GM12878 (cell line): Measurements from ENCODE around the gene GNG12. TPM values are rescaled to one million over a fixed set of nuclear protein-coding genes. Genes with fewer than 3 reads are reported as not detected.

ENCODE experiments used
- ASH2L ChIP-seq: fragments of 300-600, 200-600 bp; sonication (generic); IDR thresholded peaks from 2 replicates; pipeline ENCODE4 v1.6.1; 2017; ENCODE audit warnings: low read depth, mild to moderate bottlenecking, borderline replicate concordance
- CBX3 ChIP-seq: fragments of 200-600 bp; sonication (generic); IDR thresholded peaks from 2 replicates; pipeline ENCODE4 v1.6.1; 2016; ENCODE audit warnings: low read depth, borderline replicate concordance
- CBX5 ChIP-seq: sonication (generic); IDR thresholded peaks from 2 replicates; pipeline ENCODE4 v1.6.1; 2016; ENCODE audit warnings: low read depth, moderate library complexity, mild to moderate bottlenecking, inconsistent platforms
- CHD2 ChIP-seq: IDR thresholded peaks from 2 replicates; pipeline ENCODE4 v1.6.1; 2011; ENCODE audit warnings: low read depth, low read length, improper control_type of control experiment, borderline replicate concordance
- CREM ChIP-seq: IDR thresholded peaks from 2 replicates; pipeline ENCODE4 v1.6.1; 2014; ENCODE audit warnings: antibody characterized with exemption, low read depth
- IKZF1 ChIP-seq: fragments of 450-650 bp; conservative IDR thresholded peaks from 2 replicates; pipeline ENCODE4 v1.6.1; 2017; ENCODE audit warnings: antibody characterized with exemption, mild to moderate bottlenecking
- NFYB ChIP-seq: IDR thresholded peaks from 2 replicates; pipeline ENCODE4 v1.6.1; 2011; ENCODE audit warnings: low read depth, mild to moderate bottlenecking, low read length, improper control_type of control experiment, moderate library complexity; ENCODE audit not compliant: insufficient read depth
- NR2F1 ChIP-seq: fragments of 450-650 bp; conservative IDR thresholded peaks from 2 replicates; pipeline ENCODE4 v1.6.1; 2017; ENCODE audit warnings: mild to moderate bottlenecking
- PAX5 ChIP-seq: IDR thresholded peaks from 2 replicates; pipeline ENCODE4 v1.6.1; 2011; ENCODE audit warnings: low read depth, low read length, borderline replicate concordance
- PML ChIP-seq: IDR thresholded peaks from 2 replicates; pipeline ENCODE4 v1.6.1; 2012; ENCODE audit warnings: low read length, inconsistent platforms
- POLR2A ChIP-seq: IDR thresholded peaks from 2 replicates; pipeline ENCODE4 v1.6.1; 2011; ENCODE audit warnings: low read depth, mild to moderate bottlenecking, low read length
- RAD21 ChIP-seq: IDR thresholded peaks from 2 replicates; pipeline ENCODE4 v1.6.1; 2011; ENCODE audit warnings: mild to moderate bottlenecking, low read depth, low read length, moderate library complexity; ENCODE audit not compliant: insufficient read depth
- RUNX3 ChIP-seq: IDR thresholded peaks from 2 replicates; pipeline ENCODE4 v1.6.1; 2012; ENCODE audit warnings: low read length, inconsistent platforms
- SMARCA5 ChIP-seq: fragments of 450-650 bp; IDR thresholded peaks from 2 replicates; pipeline ENCODE4 v1.6.1; 2017; ENCODE audit warnings: mild to moderate bottlenecking
- SPI1 ChIP-seq: IDR thresholded peaks from 2 replicates; pipeline ENCODE4 v1.6.1; 2011; ENCODE audit warnings: low read depth, mild to moderate bottlenecking, low read length, moderate library complexity, borderline replicate concordance; ENCODE audit not compliant: insufficient read depth
- SREBF1 ChIP-seq: IDR thresholded peaks from 2 replicates; pipeline ENCODE4 v1.6.1; 2012; ENCODE audit warnings: mild to moderate bottlenecking, low read length
- SREBF2 ChIP-seq: IDR thresholded peaks from 2 replicates; pipeline ENCODE4 v1.6.1; 2012; ENCODE audit warnings: mild to moderate bottlenecking, low read length
- ZSCAN29 ChIP-seq: fragments of 450-650 bp; IDR thresholded peaks from 2 replicates; pipeline ENCODE4 v1.6.1; 2017; ENCODE audit warnings: mild to moderate bottlenecking, moderate library complexity
- polyA plus RNA-seq, 11 experiments: library from polyadenylated mRNA; depleted of rRNA in 4 of 11; unstranded in 6 of 11; stranded (reverse) in 5 of 11; fragments of >200 nt; fragmentation: Nextera tagmentation in 4 of 11; fragmentation: Illumina TruSeq in 1 of 11; extraction: Ambion mirVana in 4 of 11; extraction: Trizol in 1 of 11; gene quantifications; 1 replicate in 1 of 11; 2 replicates in 10 of 11; pipeline versions ENCODE4 v1.2.1 to v1.2.3, GENCODE V29; 2011 to 2016; ENCODE audit warnings: inconsistent platforms in 2 of 11, missing spikeins in 2 of 11, low read depth in 1 of 11
- total RNA-seq, 4 experiments: library from RNA; depleted of rRNA in 3 of 4; stranded (reverse); fragments of >200 nt in 3 of 4; fragmentation: Illumina TruSeq in 1 of 4; extraction: Trizol in 1 of 4; gene quantifications; 2 replicates each; pipeline versions ENCODE4 v1.2.1 to v1.2.3, GENCODE V29; 2013 to 2021
- TF ChIP-seq, protein P1 (sequence below): fragments of 450-650 bp; IDR thresholded peaks from 2 replicates; pipeline ENCODE4 v1.6.1; 2017; ENCODE audit warnings: mild to moderate bottlenecking, moderate library complexity
- TF ChIP-seq, protein P2 (sequence below): IDR thresholded peaks from 2 replicates; pipeline ENCODE4 v1.6.1; 2012; ENCODE audit warnings: low read length, inconsistent platforms
- TF ChIP-seq, protein P3 (sequence below): fragments of 150-350 bp; IDR thresholded peaks from 2 replicates; pipeline ENCODE4 v1.6.1; 2016; ENCODE audit warnings: low read depth, low read length
- TF ChIP-seq, protein P4 (sequence below): fragments of 450-650 bp; IDR thresholded peaks from 2 replicates; pipeline ENCODE4 v1.6.1; 2016; ENCODE audit warnings: mild to moderate bottlenecking

GNG12 gene
- total and polyA plus RNA-seq, 10 of the 15 experiments (the other 5 are each of a cell fraction or from before 2014, with no cell fraction given): 0.22 to 32.8 (median 0.35) TPM

DNA sequence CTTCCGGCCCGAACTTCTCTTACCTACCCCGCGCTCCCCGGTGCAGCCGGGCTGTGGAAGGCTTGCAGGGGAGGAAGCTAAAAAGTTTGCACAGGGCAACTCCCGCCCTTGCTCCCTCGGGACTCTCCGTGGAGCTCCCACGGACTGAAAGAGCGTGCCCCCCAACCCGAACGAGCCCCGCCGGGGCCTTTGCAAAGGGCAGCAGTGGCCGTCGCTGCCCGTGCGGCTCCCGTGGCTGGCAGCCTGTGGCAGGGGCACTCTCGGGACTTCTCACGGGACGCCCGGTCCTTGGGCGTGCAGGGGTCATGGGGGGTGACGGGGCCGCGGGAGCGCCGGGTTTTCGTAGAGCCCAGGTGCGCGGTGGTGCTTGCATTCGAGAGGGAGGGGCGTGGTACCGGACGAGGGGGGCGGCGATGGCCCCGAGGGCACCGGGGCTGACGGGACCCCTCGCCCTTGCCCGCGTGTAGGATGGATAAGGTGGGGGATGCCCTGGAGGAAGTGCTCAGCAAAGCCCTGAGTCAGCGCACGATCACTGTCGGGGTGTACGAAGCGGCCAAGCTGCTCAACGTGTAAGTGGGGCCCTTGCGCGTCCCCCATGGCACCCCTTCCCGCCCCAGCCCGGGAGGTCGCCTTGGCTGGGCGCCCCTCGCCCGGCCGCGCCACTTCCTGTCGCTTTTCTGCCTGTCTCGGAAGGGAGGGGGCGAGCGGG is 147.6 kb downstream of the GNG12 start (continued):
- TF ChIP-seq RAD21 (no peak), SREBF1 (no peak), ASH2L (no peak), ZSCAN29 (0 out of 2 replicates have a peak, but pooled peaks have one; percentile 25), NR2F1 (peak; percentile 71), NFYB (no peak), CBX5 (no peak), CREM (no peak; the same call in 1 of the 2 replicates), PAX5 (0 out of 2 replicates have a peak, but pooled peaks have one; percentile 16), POLR2A (0 out of 2 replicates have a peak, but pooled peaks have one; percentile 32), SPI1 (peak; percentile 38; the same call in 1 of the 2 replicates), CHD2 (0 out of 2 replicates have a peak, but pooled peaks have one; percentile 24), CBX3 (no peak), SMARCA5 (no peak), PML (no peak), RUNX3 (no peak), SREBF2 (no peak), IKZF1 (peak; percentile 6; the same call in 1 of the 2 replicates)
- TF ChIP-seq, protein P1, sequence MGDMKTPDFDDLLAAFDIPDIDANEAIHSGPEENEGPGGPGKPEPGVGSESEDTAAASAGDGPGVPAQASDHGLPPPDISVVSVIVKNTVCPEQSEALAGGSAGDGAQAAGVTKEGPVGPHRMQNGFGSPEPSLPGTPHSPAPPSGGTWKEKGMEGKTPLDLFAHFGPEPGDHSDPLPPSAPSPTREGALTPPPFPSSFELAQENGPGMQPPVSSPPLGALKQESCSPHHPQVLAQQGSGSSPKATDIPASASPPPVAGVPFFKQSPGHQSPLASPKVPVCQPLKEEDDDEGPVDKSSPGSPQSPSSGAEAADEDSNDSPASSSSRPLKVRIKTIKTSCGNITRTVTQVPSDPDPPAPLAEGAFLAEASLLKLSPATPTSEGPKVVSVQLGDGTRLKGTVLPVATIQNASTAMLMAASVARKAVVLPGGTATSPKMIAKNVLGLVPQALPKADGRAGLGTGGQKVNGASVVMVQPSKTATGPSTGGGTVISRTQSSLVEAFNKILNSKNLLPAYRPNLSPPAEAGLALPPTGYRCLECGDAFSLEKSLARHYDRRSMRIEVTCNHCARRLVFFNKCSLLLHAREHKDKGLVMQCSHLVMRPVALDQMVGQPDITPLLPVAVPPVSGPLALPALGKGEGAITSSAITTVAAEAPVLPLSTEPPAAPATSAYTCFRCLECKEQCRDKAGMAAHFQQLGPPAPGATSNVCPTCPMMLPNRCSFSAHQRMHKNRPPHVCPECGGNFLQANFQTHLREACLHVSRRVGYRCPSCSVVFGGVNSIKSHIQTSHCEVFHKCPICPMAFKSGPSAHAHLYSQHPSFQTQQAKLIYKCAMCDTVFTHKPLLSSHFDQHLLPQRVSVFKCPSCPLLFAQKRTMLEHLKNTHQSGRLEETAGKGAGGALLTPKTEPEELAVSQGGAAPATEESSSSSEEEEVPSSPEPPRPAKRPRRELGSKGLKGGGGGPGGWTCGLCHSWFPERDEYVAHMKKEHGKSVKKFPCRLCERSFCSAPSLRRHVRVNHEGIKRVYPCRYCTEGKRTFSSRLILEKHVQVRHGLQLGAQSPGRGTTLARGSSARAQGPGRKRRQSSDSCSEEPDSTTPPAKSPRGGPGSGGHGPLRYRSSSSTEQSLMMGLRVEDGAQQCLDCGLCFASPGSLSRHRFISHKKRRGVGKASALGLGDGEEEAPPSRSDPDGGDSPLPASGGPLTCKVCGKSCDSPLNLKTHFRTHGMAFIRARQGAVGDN: no peak
- TF ChIP-seq, protein P2, sequence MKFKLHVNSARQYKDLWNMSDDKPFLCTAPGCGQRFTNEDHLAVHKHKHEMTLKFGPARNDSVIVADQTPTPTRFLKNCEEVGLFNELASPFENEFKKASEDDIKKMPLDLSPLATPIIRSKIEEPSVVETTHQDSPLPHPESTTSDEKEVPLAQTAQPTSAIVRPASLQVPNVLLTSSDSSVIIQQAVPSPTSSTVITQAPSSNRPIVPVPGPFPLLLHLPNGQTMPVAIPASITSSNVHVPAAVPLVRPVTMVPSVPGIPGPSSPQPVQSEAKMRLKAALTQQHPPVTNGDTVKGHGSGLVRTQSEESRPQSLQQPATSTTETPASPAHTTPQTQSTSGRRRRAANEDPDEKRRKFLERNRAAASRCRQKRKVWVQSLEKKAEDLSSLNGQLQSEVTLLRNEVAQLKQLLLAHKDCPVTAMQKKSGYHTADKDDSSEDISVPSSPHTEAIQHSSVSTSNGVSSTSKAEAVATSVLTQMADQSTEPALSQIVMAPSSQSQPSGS: no peak
- TF ChIP-seq, protein P3, sequence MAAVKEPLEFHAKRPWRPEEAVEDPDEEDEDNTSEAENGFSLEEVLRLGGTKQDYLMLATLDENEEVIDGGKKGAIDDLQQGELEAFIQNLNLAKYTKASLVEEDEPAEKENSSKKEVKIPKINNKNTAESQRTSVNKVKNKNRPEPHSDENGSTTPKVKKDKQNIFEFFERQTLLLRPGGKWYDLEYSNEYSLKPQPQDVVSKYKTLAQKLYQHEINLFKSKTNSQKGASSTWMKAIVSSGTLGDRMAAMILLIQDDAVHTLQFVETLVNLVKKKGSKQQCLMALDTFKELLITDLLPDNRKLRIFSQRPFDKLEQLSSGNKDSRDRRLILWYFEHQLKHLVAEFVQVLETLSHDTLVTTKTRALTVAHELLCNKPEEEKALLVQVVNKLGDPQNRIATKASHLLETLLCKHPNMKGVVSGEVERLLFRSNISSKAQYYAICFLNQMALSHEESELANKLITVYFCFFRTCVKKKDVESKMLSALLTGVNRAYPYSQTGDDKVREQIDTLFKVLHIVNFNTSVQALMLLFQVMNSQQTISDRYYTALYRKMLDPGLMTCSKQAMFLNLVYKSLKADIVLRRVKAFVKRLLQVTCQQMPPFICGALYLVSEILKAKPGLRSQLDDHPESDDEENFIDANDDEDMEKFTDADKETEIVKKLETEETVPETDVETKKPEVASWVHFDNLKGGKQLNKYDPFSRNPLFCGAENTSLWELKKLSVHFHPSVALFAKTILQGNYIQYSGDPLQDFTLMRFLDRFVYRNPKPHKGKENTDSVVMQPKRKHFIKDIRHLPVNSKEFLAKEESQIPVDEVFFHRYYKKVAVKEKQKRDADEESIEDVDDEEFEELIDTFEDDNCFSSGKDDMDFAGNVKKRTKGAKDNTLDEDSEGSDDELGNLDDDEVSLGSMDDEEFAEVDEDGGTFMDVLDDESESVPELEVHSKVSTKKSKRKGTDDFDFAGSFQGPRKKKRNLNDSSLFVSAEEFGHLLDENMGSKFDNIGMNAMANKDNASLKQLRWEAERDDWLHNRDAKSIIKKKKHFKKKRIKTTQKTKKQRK: no peak
- TF ChIP-seq, protein P4, sequence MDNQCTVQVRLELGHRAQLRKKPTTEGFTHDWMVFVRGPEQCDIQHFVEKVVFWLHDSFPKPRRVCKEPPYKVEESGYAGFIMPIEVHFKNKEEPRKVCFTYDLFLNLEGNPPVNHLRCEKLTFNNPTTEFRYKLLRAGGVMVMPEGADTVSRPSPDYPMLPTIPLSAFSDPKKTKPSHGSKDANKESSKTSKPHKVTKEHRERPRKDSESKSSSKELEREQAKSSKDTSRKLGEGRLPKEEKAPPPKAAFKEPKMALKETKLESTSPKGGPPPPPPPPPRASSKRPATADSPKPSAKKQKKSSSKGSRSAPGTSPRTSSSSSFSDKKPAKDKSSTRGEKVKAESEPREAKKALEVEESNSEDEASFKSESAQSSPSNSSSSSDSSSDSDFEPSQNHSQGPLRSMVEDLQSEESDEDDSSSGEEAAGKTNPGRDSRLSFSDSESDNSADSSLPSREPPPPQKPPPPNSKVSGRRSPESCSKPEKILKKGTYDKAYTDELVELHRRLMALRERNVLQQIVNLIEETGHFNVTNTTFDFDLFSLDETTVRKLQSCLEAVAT: peak; percentile 52; the same call in 1 of the 2 replicates
